Measurements from ENCODE around the gene KRTAP5-11.
"Not testable (repeated sequence)": the region's sequence is repeated elsewhere in the genome, so short reads cannot be mapped to it uniquely, and the experiment has no call there.

KRTAP5-11 gene

DNA sequence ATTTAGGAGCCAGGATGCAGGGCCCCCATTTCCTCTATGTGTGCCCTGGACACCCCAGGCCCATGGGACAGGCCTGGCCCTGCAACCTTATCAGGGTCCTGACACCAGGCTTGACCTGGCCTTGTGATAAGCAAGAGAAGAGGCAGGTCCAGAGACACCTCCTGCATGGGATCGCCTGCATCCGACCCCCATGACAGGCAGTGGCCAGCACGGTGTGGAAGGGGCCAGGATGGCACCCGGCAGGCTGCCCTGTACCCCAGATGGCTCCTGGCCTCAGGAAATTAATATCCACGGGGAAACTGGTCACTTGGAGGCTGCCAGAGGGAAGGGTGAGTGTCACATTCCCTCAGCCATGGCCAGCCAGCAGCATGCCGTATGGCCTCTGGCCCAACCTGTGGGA, 27.7 kb downstream of the KRTAP5-11 start:
- DNase-seq = no peak

- no peak for DNase-seq
These were observed 31.0 kb downstream of the KRTAP5-11 start for GRCh38 chr11:71551711-71552110.

DNA sequence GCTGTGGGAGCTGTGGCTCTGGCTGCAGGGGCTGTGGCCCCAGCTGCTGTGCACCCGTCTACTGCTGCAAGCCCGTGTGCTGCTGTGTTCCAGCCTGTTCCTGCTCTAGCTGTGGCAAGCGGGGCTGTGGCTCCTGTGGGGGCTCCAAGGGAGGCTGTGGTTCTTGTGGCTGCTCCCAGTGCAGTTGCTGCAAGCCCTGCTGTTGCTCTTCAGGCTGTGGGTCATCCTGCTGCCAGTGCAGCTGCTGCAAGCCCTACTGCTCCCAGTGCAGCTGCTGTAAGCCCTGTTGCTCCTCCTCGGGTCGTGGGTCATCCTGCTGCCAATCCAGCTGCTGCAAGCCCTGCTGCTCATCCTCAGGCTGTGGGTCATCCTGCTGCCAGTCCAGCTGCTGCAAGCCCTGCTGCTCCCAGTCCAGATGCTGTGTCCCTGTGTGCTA, 33.9 kb downstream of the KRTAP5-11 start:
- DNase-seq = no peak

DNA sequence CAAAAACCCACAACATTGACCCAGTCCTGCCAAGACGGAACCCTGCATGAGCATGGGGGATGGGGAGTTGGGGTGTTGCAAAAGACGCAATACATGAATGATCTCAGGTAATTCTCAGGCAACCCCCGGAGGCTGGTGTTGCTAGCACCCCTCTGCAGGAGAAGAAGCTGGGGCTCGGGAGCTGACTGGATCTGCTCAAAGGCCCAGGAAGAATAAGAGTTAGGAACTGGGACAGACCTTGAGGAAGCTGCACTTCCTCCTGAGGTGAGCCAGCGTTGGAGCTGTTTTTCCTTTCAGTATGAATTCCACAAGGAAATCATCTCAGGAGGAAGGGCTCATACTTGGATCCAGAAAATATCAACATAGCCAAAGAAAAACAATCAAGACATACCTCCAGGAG, 34.6 kb downstream of the KRTAP5-11 start, which contains the start of gene KRTAP5-9:
TSS of gene KRTAP5-9 (plus strand) at position 301 of the 400 bp plus-strand sequence. CDS start 238 bp downstream, outside the sequence.
- DNase-seq = no peak

- DNase-seq = no peak
These were observed 37.2 kb downstream of the KRTAP5-11 start for GRCh38 chr11:71545405-71545966.

- DNase-seq = no peak
These were observed 38.0 kb downstream of the KRTAP5-11 start for GRCh38 chr11:71544525-71545214.

DNA sequence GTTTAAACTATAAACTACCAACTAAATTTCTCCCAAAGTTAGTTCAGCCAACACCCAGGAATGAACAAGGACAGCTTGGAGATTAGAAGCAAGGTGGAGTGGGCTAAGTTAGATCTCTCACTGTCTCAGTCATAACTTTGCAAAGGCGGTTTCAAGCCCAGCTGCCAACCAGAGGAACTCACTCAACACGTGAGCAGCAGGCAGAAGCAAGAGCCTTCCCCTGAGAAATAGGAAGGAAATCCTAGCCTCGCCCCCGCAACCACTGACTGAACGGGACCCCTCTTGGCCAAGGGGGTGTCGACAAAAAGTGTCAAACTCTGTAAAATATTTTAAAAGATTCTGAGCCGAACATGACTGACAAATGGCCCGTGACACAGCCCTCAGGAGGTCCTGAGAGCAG, 38.8 kb downstream of the KRTAP5-11 start:
- DNase-seq = no peak

DNA sequence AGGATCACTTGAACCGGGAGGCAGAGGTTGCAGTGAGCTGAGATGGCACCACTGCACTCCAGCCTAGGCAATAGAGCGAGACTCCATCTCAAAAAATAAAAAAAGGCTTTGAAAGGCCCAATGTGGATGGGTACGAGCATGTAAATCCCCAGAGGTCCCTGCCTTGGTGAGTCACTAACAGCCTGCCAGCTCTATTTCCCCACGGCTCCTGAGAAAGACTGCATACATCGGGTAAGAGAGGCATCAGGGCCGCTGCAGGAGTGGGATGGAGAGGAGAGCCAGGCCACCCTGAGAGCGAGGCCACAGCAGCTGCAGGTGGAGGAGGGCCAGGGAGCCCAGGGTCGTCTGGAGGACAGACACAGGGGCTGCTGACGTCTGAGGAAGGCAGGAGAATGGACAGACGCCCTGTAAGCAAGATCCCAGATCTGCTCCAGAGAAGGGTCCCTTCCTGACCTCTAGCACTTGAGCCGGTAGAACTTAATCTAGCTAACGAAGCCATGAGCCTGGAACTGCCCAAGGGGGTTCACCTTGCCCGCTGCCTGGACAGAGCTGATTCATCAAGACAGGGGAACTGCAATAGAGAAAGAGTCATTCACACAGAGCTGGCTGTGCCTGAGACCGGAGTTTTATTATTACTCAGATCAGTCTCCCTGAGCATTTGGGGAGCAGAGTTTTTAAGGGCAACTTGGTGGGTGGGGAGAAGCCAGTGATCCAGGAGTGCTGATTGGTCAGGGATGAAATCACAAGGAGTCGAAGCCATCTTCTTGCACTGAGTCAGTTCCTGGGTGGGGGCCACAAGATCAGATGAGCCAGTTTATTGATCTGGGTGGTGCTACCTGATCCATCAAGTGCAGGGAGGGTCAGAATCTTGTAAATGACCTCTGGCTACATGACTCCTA, 39.5 kb downstream of the KRTAP5-11 start:
- no peak for DNase-seq

DNA sequence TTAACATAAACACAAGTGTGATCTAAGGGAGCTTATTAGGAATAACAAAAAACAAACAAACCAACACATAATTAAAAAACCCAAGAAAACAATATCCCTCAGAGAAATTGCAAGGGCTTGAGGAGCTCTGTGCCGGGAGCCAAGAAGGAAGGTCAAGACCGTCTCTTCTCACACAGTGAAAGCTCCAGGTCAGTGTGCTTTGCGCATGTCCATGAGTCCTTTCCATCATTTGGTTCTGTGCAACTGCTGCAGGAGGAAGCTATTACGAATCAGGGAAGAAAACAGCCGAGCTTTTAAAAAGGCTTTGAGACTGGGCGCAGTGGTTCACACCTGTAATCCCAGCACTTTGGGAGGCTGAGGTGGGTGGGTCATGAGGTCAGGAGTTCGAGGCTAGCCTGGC, 40.3 kb downstream of the KRTAP5-11 start:
- no peak for DNase-seq

GRCh38 chr11:71540521-71541304, 42.0 kb downstream of the KRTAP5-11 start:
- DNase-seq = not testable (repeated sequence)

DNA sequence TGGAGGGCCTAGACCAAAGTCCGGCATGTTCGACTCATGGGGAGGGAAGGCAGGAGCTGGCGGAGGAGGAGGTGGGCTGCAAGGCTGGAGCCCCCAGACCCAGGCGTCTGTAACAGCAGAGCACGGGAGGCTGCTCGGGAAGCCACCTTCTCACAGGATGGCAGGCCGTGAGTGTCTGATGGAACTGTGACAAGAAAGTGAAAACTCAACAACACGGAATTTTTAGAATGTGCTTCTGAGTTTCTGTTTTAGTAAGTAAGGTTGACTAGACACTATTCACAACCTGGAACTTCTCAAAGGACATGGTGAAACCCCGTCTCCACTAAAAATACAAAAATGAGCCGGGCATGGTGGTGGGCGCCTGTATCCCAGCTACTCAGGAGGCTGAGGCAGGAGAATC, 42.7 kb downstream of the KRTAP5-11 start:
- not testable (repeated sequence) for DNase-seq

- no peak for DNase-seq
These were observed 43.7 kb downstream of the KRTAP5-11 start for GRCh38 chr11:71539017-71539416.

- no peak for DNase-seq
These were observed 44.0 kb downstream of the KRTAP5-11 start for GRCh38 chr11:71538666-71538990.

GRCh38 chr11:71537977-71538665, 44.6 kb downstream of the KRTAP5-11 start, which contains the start of gene KRTAP5-8:
Gene KRTAP5-8 (plus strand): TSS chr11:71538025. CDS start chr11:71538056, 31 bp downstream.
- DNase-seq = not testable (repeated sequence)

GRCh38 chr11:71537537-71537936, 45.1 kb downstream of the KRTAP5-11 start:
- no peak for DNase-seq

DNA sequence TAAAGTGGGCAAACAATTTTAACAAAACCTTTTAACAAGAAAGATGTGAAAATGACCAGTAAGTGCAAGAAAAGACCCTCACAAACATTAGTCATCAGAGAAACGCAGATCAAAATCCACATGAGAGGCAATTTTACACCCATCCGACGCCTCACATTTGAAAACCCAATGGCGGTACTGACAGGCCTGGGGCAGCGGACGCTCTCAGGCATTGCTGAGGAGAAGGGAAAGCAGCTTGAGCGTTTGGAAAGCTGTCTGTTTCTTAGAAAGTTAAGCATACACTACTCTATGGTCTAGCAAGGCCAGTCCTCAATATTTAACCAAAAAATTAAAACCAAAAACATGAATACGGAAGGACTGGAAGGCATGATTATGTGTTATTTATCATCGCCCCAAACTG, 46.9 kb downstream of the KRTAP5-11 start:
- DNase-seq = no peak

GRCh38 chr11:71534711-71535608, 47.7 kb downstream of the KRTAP5-11 start:
- DNase-seq = not testable (repeated sequence)

GRCh38 chr11:71532036-71532610, 50.6 kb downstream of the KRTAP5-11 start:
- DNase-seq = no peak

Measured in NCI-H1048 (cell line).